Measurements from ENCODE around the gene ADAP1.
"Not testable (repeated sequence)": the region's sequence is repeated elsewhere in the genome, so short reads cannot be mapped to it uniquely, and the experiment has no call there.

Gene ADAP1

DNA sequence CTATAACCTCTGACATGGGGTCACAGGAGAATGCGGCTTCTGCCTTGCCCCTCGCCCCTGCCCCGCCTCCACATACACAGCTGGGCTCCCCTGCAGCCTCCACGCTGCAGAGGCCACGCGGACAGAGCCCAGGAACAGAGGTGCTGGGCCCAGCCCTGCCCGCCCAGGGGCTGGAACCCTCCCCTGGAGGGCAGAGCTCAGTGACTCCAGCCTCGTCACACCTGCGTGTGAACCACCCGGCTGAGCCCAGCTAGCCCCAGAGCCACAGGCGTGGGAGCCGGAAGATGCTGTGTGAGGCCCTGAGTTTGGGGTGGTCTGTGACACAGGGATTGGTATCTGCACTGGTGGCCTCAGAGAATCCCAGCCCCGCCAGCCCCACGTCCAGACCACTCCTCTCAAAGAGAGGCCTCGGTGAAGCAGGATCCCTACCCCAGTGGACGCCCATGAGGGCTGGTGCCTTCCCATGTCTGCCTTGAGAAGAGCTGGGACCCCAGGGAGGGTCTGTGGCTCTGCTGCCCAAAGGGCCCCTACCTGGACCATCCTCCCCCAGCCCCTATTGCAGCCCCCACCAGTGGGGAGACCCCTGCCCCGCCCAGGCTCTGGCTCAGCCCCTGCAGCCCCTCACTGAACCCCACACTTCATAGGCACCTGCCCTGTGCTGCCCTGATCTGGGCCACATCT is 8.1 kb upstream of the ADAP1 start:
- Histone ChIP-seq H3K36me3 (ENCODE audit: insufficient read depth, low read length) (peaks cover 2% of the 10 kb centered on the region; the same call in 1 of the 2 replicates), H2AFZ (ENCODE audit: low read length, unreplicated experiment) (no peak overlapping the region), H3K27ac (ENCODE audit: low read depth, low read length) (no peak overlapping the region), H3K4me1 (ENCODE audit: control insufficient read depth, insufficient read depth, low read length, unreplicated experiment) (no peaks in the 10 kb centered on the region), H3K27me3 (ENCODE audit: insufficient read depth, low read length) (peaks cover 15% of the 10 kb centered on the region; the same call in 1 of the 2 replicates), H3K79me2 (ENCODE audit: control insufficient read depth, insufficient read depth, low read length, unreplicated experiment) (no peaks in the 10 kb centered on the region), H3K4me3 (ENCODE audit: low read depth, low read length) (no peak overlapping the region)

DNA sequence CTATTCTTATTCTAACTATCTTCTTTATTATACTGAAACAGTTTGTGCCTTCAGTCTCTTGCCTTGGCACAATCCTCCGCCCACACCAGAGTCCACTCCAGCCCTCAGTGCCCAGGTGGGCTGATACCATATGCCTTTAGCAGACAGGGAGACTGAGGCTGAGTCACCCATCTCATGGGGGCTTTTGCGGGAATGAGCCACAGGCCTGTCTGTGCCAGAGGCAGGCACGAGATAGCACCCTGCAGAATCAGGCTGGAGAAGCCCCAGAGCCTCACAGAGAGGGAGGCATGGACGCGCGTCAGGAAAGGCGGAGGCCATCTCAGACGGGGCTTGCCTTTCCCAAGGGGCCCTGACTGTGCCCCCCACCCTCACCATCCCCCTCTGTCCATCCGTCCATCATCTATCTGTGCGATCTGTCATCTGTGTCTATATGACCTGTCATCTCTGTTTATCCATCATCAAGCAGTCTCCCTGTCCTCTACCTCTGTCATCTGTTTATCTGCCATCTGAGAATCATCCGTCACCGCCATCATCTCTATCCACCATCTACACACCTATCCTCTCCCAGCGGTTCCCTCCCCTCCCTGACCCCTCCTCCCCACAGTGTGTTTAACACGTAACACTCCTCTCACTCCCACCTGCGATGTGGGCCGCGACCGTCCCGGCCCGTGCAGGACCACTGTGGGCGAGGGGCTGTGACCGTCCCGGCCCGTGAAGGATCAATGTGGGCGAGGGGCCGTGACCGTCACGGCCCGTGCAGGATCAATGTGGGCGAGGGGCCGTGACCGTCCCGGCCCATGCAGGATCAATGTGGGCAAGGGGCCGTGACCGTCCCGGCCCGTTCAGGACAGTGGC is 7.3 kb upstream of the ADAP1 start:
- H3K4me3 ChIP-seq (ENCODE audit: low read depth, low read length) = no peak overlapping the region
- no peak overlapping the region for H3K27ac ChIP-seq (ENCODE audit: low read depth, low read length)
- H3K36me3 ChIP-seq (ENCODE audit: insufficient read depth, low read length) = no peaks in the 10 kb centered on the region
- no peak overlapping the region for H2AFZ ChIP-seq (ENCODE audit: low read length, unreplicated experiment)
- peaks cover 15% of the 10 kb centered on the region; the same call in 1 of the 2 replicates for H3K27me3 ChIP-seq (ENCODE audit: insufficient read depth, low read length)
- H3K4me1 ChIP-seq (ENCODE audit: control insufficient read depth, insufficient read depth, low read length, unreplicated experiment) = no peaks in the 10 kb centered on the region
- H3K79me2 ChIP-seq (ENCODE audit: control insufficient read depth, insufficient read depth, low read length, unreplicated experiment) = no peaks in the 10 kb centered on the region

DNA sequence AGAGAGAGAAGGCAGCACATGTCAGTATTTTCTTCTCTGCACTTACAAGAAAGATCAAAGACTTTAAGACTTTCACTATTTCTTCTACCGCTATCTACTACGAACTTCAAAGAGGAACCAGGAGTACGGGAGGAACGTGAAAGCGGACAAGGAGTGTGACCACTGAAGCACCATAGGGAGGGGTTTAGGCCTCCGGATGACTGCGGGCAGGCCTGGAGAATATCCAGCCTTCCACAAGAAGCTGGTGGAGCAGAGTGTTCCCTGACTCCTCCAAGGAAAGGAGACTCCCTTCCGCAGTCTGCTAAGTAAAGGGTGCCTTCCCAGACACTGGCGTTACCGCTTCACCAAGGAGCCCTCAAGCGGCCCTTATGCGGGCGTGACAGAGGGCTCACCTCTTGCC is 6.5 kb upstream of the ADAP1 start:
- not testable (repeated sequence) for H3K27ac ChIP-seq (ENCODE audit: low read depth, low read length); H2AFZ ChIP-seq (ENCODE audit: low read length, unreplicated experiment); H3K4me3 ChIP-seq (ENCODE audit: low read depth, low read length); H3K36me3 ChIP-seq (ENCODE audit: insufficient read depth, low read length); H3K79me2 ChIP-seq (ENCODE audit: control insufficient read depth, insufficient read depth, low read length, unreplicated experiment); H3K4me1 ChIP-seq (ENCODE audit: control insufficient read depth, insufficient read depth, low read length, unreplicated experiment)
- H3K27me3 ChIP-seq (ENCODE audit: insufficient read depth, low read length) = peaks cover 15% of the 10 kb centered on the region; the same call in 1 of the 2 replicates

DNA sequence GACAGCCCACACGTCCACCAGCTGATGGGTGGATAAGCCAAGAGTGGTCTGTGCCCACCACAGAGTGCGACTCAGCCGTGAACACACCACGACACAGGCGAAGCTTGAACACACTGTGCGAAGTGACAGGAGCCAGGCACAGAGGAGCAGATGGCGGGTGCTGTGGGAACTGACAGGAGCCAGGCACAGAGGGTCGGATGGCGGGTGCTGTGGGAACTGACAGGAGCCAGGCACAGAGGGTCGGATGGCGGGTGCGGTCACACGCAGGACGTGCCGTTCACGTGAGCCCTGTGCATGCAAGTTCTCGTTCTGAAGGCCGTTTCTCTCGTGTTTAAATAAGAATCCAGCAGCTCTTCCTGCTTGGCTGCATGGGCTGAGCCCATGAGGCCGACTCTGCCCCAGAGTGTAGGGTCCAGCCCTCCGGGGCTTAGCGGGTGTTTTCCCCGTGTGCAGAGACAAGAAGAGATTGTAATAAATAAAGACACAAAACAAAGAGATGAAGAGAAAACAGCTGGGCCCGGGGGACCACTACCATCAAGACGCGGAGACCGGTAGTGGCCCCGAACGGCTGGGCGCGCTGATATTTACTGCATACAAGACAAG is 5.9 kb upstream of the ADAP1 start:
- H3K4me3 ChIP-seq (ENCODE audit: low read depth, low read length) = no peak overlapping the region

DNA sequence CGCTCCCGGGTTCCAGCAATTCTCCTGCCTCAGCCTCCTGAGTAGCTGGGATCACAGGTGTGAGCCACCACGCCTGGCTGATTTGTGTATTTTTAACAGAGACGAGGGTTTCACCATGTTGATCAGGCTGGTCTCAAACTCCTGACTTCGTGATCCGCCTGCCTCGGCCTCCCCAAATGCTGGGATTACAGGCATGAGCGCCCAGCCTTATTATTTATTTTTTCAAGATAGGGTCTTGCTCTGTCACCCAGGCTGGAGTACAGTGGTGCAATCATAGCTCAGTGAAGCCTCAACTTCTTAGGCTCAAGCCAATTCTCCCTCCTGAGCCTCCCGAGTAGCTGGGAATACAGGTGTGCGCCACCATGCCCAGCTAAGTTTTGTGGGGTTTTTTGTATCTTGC is 5.3 kb upstream of the ADAP1 start:
- not testable (repeated sequence) for H3K4me1 ChIP-seq (ENCODE audit: control insufficient read depth, insufficient read depth, low read length, unreplicated experiment); H3K4me3 ChIP-seq (ENCODE audit: low read depth, low read length); H3K79me2 ChIP-seq (ENCODE audit: control insufficient read depth, insufficient read depth, low read length, unreplicated experiment); H3K36me3 ChIP-seq (ENCODE audit: insufficient read depth, low read length); H2AFZ ChIP-seq (ENCODE audit: low read length, unreplicated experiment); H3K27ac ChIP-seq (ENCODE audit: low read depth, low read length)
- H3K27me3 ChIP-seq (ENCODE audit: insufficient read depth, low read length) = peaks cover 20% of the 10 kb centered on the region; the same call in 1 of the 2 replicates

More for the DNA sequence above, 5.9 kb upstream of the ADAP1 start:
- Histone ChIP-seq H3K27ac (ENCODE audit: low read depth, low read length) (no peak overlapping the region), H3K4me1 (ENCODE audit: control insufficient read depth, insufficient read depth, low read length, unreplicated experiment) (no peaks in the 10 kb centered on the region), H2AFZ (ENCODE audit: low read length, unreplicated experiment) (no peak overlapping the region), H3K36me3 (ENCODE audit: insufficient read depth, low read length) (no peaks in the 10 kb centered on the region), H3K27me3 (ENCODE audit: insufficient read depth, low read length) (peaks cover 15% of the 10 kb centered on the region; the same call in 1 of the 2 replicates), H3K79me2 (ENCODE audit: control insufficient read depth, insufficient read depth, low read length, unreplicated experiment) (no peaks in the 10 kb centered on the region)

DNA sequence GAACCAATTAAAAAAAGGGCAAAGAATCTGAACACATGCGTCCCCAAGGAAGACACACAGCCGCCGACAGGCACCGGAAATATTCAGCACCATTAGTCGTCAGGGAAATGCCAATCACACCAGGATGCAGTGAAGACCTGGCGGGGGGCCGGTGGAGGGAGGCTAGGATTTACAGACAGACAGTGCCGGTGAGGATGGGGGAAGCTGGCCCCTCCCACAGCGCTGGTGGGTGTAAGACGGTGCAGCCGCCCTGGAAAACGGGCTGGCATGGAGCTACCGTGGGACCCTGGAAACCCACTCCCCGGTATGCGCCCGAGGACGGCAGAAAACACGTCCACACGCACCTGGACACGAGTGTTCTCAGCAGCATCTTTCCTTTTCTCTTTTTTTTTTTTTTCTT is 4.8 kb upstream of the ADAP1 start:
- no peaks in the 10 kb centered on the region for H3K4me1 ChIP-seq (ENCODE audit: control insufficient read depth, insufficient read depth, low read length, unreplicated experiment)
- peaks cover 21% of the 10 kb centered on the region; the same call in 1 of the 2 replicates for H3K27me3 ChIP-seq (ENCODE audit: insufficient read depth, low read length)
- no peaks in the 10 kb centered on the region for H3K36me3 ChIP-seq (ENCODE audit: insufficient read depth, low read length)
- H3K27ac ChIP-seq (ENCODE audit: low read depth, low read length) = no peak overlapping the region
- H3K4me3 ChIP-seq (ENCODE audit: low read depth, low read length) = no peak overlapping the region
- H2AFZ ChIP-seq (ENCODE audit: low read length, unreplicated experiment) = no peak overlapping the region
- no peaks in the 10 kb centered on the region for H3K79me2 ChIP-seq (ENCODE audit: control insufficient read depth, insufficient read depth, low read length, unreplicated experiment)

DNA sequence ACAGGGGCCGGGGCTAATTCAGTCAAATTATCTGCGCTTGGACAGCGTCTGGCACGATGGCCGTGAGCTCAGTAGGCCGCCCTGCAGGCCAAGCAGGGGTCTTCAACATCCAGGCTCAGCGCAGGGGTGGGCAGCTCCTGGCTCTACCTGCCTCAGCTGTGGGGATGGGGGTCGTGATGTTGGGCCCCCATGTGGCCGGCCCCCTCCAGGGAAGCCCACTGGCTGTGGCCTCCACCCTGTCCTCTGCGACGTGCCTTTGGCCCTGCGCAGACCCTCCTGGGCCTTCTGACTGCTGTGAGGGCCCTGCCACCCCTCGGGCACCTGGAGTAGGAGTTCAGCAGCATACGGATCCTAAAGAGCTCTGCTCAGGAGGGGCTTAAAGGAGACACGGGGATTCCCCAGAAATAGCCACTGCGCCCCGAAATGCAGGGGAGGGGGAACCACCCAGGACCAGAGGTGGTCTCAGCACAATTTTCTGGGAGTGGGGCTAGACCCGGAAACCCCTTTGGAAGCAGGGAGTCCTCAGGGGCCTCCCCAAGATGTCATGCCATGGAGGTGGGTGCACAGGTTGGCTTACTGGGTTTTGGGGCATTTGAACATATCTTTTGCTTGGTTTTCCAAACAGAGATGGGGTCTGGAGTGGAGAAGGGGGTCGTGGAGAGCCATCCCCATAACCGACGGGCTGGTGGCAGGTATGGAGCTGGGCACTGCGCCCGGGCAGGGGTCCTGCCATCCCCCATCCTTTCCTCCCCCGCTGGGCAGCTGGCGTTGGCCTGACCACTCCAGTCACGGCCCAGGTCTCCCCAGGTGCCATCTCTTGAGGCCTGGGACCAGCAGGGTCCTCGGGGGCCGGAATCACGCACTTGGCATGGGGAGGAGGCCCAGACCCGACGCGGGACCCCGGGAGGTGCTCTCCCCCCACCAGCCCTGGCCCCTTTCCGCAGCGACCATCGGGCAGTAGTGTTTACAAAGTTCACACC is 4.0 kb upstream of the ADAP1 start:
- H3K4me3 ChIP-seq (ENCODE audit: low read depth, low read length) = no peak overlapping the region
- H3K36me3 ChIP-seq (ENCODE audit: insufficient read depth, low read length) = no peaks in the 10 kb centered on the region
- no peak overlapping the region for H3K27ac ChIP-seq (ENCODE audit: low read depth, low read length)
- no peaks in the 10 kb centered on the region for H3K4me1 ChIP-seq (ENCODE audit: control insufficient read depth, insufficient read depth, low read length, unreplicated experiment)
- H3K79me2 ChIP-seq (ENCODE audit: control insufficient read depth, insufficient read depth, low read length, unreplicated experiment) = no peaks in the 10 kb centered on the region
- no peak overlapping the region for H2AFZ ChIP-seq (ENCODE audit: low read length, unreplicated experiment)
- H3K27me3 ChIP-seq (ENCODE audit: insufficient read depth, low read length) = peaks cover 22% of the 10 kb centered on the region; the same call in 1 of the 2 replicates

DNA sequence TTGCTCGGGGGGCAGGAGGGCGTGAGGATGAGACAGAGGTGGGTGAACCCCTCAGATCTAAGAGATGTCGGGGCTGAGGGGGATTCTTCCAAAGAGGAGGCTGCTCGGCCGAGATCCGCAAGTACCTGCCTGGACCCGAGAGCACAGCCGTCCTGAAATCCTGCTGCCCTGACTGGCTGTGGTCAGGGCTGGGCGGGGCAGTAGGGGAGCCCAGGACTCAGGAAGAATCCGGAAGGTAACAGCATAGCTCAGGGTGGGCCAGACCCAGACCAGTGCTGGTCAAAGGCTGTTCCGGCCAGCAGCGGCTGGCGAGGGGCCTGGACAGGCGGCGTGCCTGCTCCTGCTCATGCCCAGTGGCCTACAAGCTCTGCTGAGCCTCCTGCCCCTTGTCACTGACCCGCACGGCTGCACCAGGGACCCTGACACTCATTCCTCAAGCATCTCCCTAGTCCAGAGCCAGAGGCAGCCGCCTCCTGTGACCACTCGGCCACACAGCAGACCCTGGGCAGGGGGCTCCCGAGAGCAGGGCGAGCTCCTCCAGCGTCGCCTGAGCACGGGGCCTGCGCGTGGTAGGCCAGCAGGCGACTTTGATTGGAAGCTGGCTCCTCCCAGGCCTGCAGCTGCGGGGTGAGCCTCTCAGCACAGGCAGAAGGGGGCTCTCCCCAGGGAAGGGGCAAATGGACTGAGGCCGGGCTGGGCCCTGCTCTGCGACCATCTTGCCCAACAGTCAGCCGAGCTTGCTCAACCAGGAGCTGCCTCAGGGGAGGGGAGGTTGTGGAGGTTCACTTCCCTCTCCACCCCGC is 3.1 kb upstream of the ADAP1 start:
- peaks cover 17% of the 10 kb centered on the region; the same call in 1 of the 2 replicates for H3K27me3 ChIP-seq (ENCODE audit: insufficient read depth, low read length)
- no peak overlapping the region for H2AFZ ChIP-seq (ENCODE audit: low read length, unreplicated experiment)

DNA sequence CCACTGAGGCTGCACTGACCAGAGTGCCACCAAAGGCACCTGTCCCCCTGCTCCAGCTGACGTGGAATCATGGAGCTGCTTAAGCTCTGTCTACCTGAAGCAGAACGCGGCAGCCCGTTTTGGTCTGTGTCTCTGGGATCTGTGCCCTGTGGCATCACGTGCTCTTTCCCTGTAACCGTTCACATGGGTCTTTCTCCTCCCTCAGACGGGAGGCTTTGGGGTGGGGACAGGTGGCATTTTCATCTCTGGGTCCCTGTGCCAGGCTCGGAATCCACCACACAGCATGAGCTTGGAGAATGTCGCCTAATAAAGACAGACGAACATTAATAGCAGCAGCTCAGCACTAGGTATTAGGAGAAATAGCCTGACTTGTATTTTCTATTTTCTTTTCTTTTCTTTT is 1.6 kb upstream of the ADAP1 start:
- no peak overlapping the region for H3K4me3 ChIP-seq (ENCODE audit: low read depth, low read length)
- H3K27ac ChIP-seq (ENCODE audit: low read depth, low read length) = no peak overlapping the region
- H3K27me3 ChIP-seq (ENCODE audit: insufficient read depth, low read length) = peaks cover 14% of the 10 kb centered on the region; the same call in 1 of the 2 replicates
- H3K36me3 ChIP-seq (ENCODE audit: insufficient read depth, low read length) = no peaks in the 10 kb centered on the region
- H2AFZ ChIP-seq (ENCODE audit: low read length, unreplicated experiment) = no peak overlapping the region
- H3K4me1 ChIP-seq (ENCODE audit: control insufficient read depth, insufficient read depth, low read length, unreplicated experiment) = peaks cover 3% of the 10 kb centered on the region
- H3K79me2 ChIP-seq (ENCODE audit: control insufficient read depth, insufficient read depth, low read length, unreplicated experiment) = no peaks in the 10 kb centered on the region

More for the DNA sequence above, 3.1 kb upstream of the ADAP1 start:
- Histone ChIP-seq H3K27ac (ENCODE audit: low read depth, low read length) (no peak overlapping the region), H3K79me2 (ENCODE audit: control insufficient read depth, insufficient read depth, low read length, unreplicated experiment) (no peaks in the 10 kb centered on the region), H3K36me3 (ENCODE audit: insufficient read depth, low read length) (no peaks in the 10 kb centered on the region), H3K4me1 (ENCODE audit: control insufficient read depth, insufficient read depth, low read length, unreplicated experiment) (peaks cover 3% of the 10 kb centered on the region), H3K4me3 (ENCODE audit: low read depth, low read length) (no peak overlapping the region)

All from ACC112 (cell line).